MCF 10A (cell line): ENCODE data around the gene OPCML. TPM values are rescaled to one million over a fixed set of nuclear protein-coding genes. Genes with fewer than 3 reads are reported as not detected.

Experiments
- BruUV-seq: library from RNA; stranded (reverse); fragments of 400-500 nt; replicated peaks from 2 replicates; lab custom pipeline; 2021; lab: Mats Ljungman, UMichigan
- CTCF ChIA-PET: fragments of 300-600 bp; sonication (Branson Sonifier 250); formaldehyde crosslinking; extraction: SDS; loops from one replicate; lab custom pipeline; 2021; ENCODE audit warnings: antibody characterized with exemption, inconsistent platforms; lab: Yijun Ruan, JAX
- POLR2A ChIA-PET: fragments of 300-600, 350-650 bp; sonication (Branson Sonifier 250); formaldehyde crosslinking; extraction: SDS; loops from one replicate; lab custom pipeline; 2020; ENCODE audit warnings: antibody characterized with exemption, inconsistent platforms; lab: Yijun Ruan, JAX
- DNase-seq: peaks from one replicate; pipeline ENCODE4 v3.0.0-alpha.2; 2018; ENCODE audit not compliant: unreplicated experiment
- H3K27ac Mint-ChIP-seq: one replicate; pipeline ENCODE4 v1.8.0; 2022; ENCODE audit warnings: mild to moderate bottlenecking, low read depth, mixed read lengths; ENCODE audit not compliant: unreplicated experiment
- H3K27me3 Mint-ChIP-seq: one replicate; pipeline ENCODE4 v1.8.0; 2022; ENCODE audit warnings: mixed read lengths; ENCODE audit not compliant: insufficient read depth, unreplicated experiment
- H3K36me3 Mint-ChIP-seq: one replicate; pipeline ENCODE4 v1.8.0; 2022; ENCODE audit warnings: mild to moderate bottlenecking, moderate library complexity, mixed read lengths; ENCODE audit not compliant: insufficient read depth, unreplicated experiment
- H3K4me1 Mint-ChIP-seq: one replicate; pipeline ENCODE4 v1.8.0; 2022; ENCODE audit warnings: mixed read lengths; ENCODE audit not compliant: insufficient read depth, unreplicated experiment
- H3K4me3 Mint-ChIP-seq: one replicate; pipeline ENCODE4 v1.8.0; 2022; ENCODE audit warnings: mild to moderate bottlenecking, moderate library complexity, mixed read lengths; ENCODE audit not compliant: unreplicated experiment
- H3K9me3 Mint-ChIP-seq: one replicate; pipeline ENCODE4 v1.8.0; 2022; ENCODE audit warnings: mixed read lengths; ENCODE audit not compliant: unreplicated experiment
- CTCF ChIP-seq: fragments of 200-600 bp; IDR thresholded peaks from one replicate; pipeline ENCODE4 v1.8.0; 2022; ENCODE audit warnings: antibody characterized with exemption, mild to moderate bottlenecking; ENCODE audit not compliant: unreplicated experiment
- intact Hi-C: fragments of 100-400 bp; cut with micrococcal nuclease; formaldehyde crosslinking; loops from 2 replicates; pipeline ENCODE4 v1.14.1; 2022
- total RNA-seq: library from RNA; stranded (reverse); gene quantifications from 2 replicates; pipeline ENCODE4 v1.2.3, GENCODE V29; 2022

The OPCML gene
- total RNA-seq, 1 experiment from 2014 or later = not detected

- intact Hi-C loops = no loop called here
- Mint-ChIP-seq H3K27ac (no peak overlapping the region), H3K27me3 (no peaks in the 10 kb centered on the region), H3K36me3 (no peaks in the 10 kb centered on the region), H3K4me3 (no peak overlapping the region), H3K4me1 (no peaks in the 10 kb centered on the region), H3K9me3 (peaks cover 32% of the 10 kb centered on the region)
- no peak for TF ChIP-seq CTCF
- DNase-seq = no peak
- BruUV-seq = no TSS peak
- POLR2A ChIA-PET = no interaction called here
- CTCF ChIA-PET = interaction anchor here (0.6 kb wide), 1 partner anchor 817 kb away, joined by 3 read pairs; no protein-coding TSS in a partner anchor
Measured at GRCh38 chr11:132646890-132647289, 885.4 kb downstream of the OPCML start.

- intact Hi-C loops = no loop called here
Measured at GRCh38 chr11:132644520-132645239, 887.6 kb downstream of the OPCML start.

DNA sequence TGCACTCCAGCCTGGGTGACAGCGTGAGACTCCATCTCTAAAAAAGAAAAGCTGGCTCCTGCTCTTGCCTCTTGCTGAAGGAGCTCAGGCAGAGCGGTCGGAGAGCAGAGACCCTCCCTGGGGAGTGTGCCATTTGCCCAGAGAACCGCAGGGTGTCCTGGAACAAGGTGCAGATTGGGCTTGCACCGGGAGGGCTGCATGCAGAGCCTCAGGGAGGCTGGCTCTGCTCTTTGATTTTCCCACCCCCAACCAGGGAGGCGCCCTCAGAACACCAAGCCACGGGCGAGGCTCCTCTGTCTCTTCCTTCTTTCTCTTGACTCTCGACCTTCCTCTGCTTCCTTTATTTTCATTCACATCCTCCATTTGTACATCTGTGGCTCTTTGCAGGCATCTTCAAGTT is 889.1 kb downstream of the OPCML start:
- CTCF ChIA-PET = no interaction called here
- no TSS peak for BruUV-seq
- POLR2A ChIA-PET = no interaction called here
- H3K4me1 Mint-ChIP-seq = no peaks in the 10 kb centered on the region
- no peak overlapping the region for H3K4me3 Mint-ChIP-seq
- H3K9me3 Mint-ChIP-seq = peaks cover 50% of the 10 kb centered on the region
- no peak for TF ChIP-seq CTCF
- intact Hi-C loops = no loop called here
- no peak overlapping the region for H3K27ac Mint-ChIP-seq
- DNase-seq = no peak
- H3K36me3 Mint-ChIP-seq = no peaks in the 10 kb centered on the region
- no peaks in the 10 kb centered on the region for H3K27me3 Mint-ChIP-seq

More at GRCh38 chr11:132644520-132645239, 887.6 kb downstream of the OPCML start:
- ChIA-PET CTCF (interaction anchor here (0.8 kb wide), 1 partner anchor 97 kb away, joined by 3 read pairs; no protein-coding TSS in a partner anchor), POLR2A (no interaction called here)
- peaks cover 41% of the 10 kb centered on the region for H3K9me3 Mint-ChIP-seq
- H3K27ac Mint-ChIP-seq = no peak overlapping the region
- no peaks in the 10 kb centered on the region for H3K4me1 Mint-ChIP-seq
- no peaks in the 10 kb centered on the region for H3K27me3 Mint-ChIP-seq
- DNase-seq = no peak
- H3K36me3 Mint-ChIP-seq = no peaks in the 10 kb centered on the region
- TF ChIP-seq CTCF = no peak
- H3K4me3 Mint-ChIP-seq = no peak overlapping the region
- no TSS peak for BruUV-seq

DNA sequence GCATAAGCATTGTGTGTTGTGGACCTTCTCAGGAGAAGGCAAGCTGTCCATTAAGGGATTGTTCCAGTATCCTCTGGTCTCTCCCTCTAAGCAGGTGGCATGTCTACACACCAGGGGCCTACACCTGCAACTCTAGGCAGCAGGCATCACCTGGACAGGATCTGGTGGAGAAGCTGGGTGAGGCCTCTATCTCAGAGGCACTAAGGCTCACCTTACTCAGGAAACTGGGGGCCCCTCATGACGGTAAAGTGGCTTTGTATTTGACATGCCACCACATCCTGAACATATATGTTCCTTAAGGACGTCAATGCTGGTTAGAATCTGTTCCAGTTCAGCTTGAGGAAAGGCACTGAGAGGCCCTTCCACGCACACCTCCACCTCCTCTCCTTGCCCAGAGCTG is 891.3 kb downstream of the OPCML start:
- TF ChIP-seq CTCF = no peak
- no TSS peak for BruUV-seq
- no peak overlapping the region for H3K4me3 Mint-ChIP-seq
- no peak for DNase-seq
- peaks cover 40% of the 10 kb centered on the region for H3K9me3 Mint-ChIP-seq
- no peak overlapping the region for H3K27ac Mint-ChIP-seq
- intact Hi-C loops = no loop called here
- ChIA-PET POLR2A (interaction anchor here (0.6 kb wide), 1 partner anchor 55 kb away, joined by 3 read pairs; no protein-coding TSS in a partner anchor), CTCF (interaction anchor here (1.3 kb wide), 1 partner anchor 14 kb away, joined by 3 read pairs; no protein-coding TSS in a partner anchor)
- H3K27me3 Mint-ChIP-seq = no peaks in the 10 kb centered on the region
- H3K36me3 Mint-ChIP-seq = no peaks in the 10 kb centered on the region
- H3K4me1 Mint-ChIP-seq = no peaks in the 10 kb centered on the region
